ENCODE measurements around the gene RPS6KA2. TPM values are rescaled to one million over a fixed set of nuclear protein-coding genes. Genes with fewer than 3 reads are reported as not detected.

Gene RPS6KA2
- polyA plus RNA-seq, 5 donors = 38.9 to 52.0 (median 42.5) TPM

DNA sequence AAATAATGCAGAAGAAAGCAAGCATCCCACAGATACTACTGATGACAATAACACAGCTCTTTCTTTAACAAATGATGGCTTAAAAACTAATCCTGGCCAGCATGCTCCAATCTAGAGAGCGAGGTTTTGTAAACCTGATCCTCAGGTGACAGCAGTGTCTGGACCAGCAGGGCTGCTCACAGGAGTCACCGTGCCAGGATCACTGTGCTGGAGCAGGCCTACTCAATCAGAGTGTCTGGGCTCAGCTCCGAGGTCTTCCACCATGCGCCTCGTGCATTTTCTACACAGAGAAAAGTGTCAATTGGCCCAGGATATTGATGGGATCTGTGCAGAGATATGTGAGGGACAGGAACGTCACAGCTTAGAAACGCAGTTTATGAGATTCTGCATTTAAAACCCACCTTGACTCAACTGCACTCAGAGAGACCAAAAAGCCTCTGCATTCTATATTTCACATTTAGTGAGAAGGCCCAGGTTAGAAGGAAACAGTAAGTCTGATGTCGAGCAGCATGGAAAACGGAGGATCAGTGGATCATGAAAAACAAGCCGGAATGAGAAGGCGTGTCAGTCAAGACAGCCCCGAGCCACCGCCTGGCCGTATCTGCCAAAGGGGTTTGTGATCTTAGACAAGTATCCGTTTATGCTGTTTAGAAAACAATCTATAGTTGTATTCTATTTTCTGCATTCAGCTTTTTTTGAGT lies 48.4 kb downstream of the RPS6KA2 start:
- no peak for DNase-seq

DNA sequence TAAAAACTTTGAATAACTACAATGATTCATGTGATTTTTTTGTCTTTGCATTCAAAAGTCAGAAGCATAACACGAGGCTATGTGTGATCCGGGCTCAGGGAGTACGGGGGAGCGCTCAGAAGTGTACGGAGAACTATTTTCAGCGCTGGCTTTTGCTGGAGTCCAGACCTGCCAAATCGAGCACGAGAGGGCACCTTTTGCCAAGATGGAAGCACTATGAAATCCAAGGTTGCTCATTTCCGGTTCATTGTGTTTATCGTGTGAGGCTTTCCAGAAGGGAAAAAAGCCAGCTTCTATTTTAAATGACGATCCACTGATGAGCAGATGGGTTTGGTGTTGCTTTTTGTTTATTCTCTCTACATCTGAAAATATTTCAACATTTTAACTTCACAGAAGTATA lies 51.8 kb downstream of the RPS6KA2 start:
- DNase-seq = no peak

DNA sequence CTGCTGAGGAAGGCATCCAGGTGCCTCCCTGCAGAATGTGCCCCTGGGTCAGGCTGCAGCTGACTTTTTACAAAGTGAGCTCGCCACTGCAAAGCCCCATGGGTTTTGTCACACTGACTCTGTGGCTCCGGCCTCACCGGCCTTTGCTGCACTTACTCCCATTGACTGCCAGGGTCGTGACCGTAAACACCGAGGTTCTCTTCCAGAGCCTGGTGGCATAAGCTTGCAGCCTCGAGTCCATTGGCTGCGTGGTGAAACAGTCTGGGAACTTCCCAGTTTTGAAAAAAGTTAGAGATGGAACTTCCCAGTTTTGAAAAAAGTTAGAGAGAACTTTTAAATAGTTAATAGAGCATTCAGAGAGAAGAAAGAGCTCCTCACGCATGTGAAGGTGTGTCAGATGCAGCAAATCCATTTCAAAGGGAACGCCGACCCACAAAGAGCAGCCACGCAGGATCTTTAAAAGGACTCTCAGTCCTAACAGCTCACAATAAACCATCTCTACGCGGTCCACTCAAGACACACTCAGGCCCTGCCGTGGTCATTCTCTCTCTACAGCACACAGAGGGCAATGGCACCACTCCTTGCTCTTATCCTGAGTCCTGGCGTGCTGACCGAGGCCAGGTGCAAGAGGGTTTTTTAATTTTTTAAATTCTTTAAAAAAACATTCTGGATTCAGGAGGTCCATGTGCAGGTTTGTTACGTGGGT lies 53.4 kb downstream of the RPS6KA2 start:
- no peak for DNase-seq

DNA sequence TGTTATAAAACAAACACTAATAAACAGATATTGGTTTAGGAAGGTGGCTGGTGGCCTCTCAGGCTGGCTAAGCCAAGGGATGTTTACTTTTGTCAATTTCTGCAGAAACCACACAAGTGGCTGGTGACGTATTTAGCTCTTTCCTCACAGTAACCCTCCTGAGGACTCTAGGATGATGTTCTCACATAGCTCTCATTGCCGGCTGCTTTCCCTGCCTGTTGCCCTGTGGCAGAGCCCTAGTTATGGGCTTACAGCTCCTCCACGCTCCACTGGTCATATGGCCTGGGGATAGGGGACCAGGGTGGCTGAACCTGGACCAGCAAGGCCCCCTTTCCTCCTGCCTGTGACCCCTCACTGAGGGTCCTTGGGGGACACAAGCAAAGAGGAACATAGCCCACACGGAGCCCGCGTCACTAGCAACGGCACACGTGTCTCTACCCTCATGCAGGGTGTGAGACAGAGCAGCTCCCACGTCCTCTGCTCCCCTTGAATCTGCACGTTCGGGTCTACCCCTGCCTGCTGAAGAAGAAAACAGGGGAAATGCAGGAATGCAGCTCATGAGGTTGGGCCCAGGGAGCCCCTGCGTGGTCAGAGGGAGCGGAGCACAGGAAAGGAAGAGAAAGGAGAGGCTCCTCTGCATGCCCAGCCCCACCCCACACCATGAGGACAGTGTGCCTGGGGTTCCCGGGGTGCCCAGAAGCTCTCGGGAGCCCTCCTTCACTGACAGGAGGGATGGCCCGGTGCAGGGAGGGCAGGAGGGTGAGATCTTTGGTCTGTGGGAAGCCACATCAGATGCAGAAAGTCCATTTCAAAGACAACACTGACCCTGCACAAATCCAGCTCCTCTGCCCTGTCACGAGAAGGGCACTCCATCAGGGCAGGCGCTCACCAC lies 54.4 kb downstream of the RPS6KA2 start:
- DNase-seq = peak; percentile 46 to 49

DNA sequence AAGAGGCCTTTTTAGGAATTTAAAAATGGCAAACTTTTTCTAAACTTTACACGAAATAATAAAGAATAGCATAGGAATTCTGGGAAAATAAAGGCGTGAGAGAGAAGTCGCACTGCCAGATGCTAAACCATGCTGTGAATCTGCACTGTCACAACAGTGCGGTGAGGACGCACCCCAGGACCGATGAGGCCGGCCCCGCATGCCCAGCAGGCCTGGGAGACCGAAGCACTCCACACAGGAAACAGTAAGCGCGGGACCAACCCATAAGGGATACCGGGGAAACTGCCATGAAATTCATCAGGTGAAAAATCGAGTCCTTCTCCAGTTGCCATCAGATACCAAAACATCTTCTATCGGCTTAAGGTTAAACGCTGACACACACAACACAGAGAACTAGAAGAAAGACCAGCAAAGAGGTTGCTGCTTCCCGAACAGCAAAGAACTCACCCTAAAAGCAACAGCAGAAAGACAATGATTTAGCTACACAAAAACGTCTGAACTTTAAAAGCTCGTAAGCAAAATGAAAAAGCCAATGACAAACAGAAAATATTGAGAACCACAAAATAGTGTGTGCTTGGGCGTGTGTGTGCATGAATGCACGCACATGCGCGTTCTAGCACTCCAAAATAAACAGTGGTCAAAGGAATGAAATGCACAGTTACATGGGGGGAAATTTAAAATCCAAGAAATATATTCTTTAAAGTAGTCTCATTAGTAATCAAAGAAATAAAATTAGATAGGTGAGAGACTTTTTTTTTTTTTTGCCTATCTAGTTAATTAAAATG lies 55.9 kb downstream of the RPS6KA2 start:
- DNase-seq = no peak

- DNase-seq = no peak
Measured at GRCh38 chr6:166569206-166569605, 57.8 kb downstream of the RPS6KA2 start.

- no peak for DNase-seq
Measured at GRCh38 chr6:166567813-166568212, 59.2 kb downstream of the RPS6KA2 start.

DNA sequence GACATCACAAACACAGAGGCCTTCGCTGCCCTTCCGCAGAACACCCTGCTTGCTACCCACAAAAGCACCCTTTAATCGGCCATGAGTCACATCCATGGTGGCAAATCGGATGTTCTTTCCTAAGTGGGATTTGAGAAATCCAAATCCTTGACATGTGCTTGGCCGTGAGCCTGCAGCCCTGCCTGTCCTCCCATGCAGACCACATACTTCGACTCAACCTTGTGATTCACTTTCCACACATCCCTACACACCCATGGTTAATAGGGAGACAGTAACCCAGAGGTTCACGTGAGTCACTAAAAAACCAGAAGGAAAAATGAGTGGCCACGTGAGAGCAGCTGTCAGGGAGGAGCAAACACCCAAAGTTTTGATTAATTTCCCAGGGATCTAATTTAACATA lies 59.9 kb downstream of the RPS6KA2 start:
- DNase-seq = no peak

DNA sequence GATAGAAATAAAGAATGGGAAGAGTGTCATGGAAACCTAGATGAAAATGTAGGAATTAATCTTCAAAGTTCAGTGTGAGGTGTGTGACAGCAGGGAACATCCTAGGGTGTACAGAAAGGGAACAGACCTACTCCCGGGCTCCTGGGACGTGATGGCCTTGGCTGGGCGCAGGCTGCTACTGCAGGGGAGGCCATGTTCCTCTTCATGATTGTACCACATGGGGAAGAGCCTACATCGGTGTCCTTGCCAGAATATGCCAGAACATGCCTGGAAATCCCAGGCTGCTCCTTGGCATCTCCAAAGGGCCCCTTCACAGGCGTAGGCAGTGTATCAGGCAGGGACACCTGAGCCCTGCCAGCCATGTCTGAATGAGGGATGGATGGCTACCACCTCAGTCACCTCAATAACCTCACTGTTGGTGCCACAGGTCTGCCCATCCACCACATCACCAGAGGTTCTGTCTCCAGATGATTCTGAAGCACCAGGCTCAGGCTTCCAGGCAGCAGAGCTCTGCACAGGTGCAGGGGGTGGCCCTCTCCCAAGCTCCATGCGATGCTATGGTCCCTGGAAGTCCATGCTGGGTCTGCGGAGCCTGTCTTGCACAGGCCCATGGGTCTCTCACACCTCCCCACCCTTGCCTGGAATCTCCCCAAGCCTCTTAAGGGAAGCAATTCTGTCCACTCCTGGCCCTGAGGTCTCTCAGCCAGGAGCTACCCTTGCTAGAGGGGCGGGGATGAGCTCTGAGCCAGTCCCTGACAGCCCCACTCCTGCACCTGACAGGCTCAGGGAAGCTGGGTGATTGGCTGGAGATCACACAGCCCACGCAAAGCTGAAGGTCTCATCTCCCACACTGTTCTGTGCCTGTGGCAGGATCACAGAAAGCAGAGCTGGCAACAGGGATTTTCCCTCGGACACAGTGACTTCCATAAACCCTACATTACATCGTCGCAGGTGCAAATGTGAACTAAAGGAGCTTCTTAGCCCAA lies 60.7 kb downstream of the RPS6KA2 start:
- no peak for DNase-seq

- no peak for DNase-seq
Measured at GRCh38 chr6:166565084-166565967, 61.7 kb downstream of the RPS6KA2 start.

DNA sequence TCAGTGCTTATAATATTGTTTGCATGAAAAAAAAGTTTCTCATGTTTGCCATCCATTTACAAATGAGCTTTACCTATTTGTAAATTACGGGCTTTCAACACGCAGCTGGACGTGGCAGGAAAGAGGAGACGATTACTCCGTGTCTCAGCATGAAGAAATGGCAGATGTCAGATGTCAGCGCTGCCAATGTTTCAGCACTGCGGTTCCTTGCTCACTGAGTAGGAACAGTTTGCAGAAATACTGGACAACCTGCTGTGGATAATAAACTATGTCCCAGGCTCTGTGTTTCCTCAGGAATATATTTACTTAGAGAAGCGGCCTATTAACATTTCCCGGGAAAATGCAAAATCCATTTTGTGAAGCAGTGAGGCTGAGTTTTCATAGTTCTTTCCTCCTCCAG lies 63.2 kb downstream of the RPS6KA2 start:
- no peak for DNase-seq

DNA sequence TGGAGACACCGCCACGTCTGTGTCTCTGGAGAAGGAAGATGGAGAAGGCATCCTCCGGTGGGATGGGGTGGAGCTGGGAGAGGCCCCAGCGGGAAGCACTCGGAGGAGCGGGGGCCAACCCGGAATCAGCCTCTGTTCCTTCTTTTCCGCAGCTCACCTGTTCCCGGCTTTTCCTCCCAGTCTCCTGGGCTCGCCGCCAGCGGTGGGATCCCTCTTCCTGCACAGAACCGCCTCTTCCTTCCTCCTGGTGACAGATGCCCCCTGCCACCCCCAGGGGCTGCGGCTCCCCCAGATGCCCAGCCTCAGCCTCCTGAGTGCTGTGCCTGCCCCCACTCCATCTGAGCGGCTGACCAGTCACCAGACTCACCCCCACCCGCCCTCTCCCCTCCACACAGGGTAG lies 63.9 kb downstream of the RPS6KA2 start:
- DNase-seq = no peak

- DNase-seq = no peak
Measured at GRCh38 chr6:166562726-166563125, 64.3 kb downstream of the RPS6KA2 start.

GRCh38 chr6:166561771-166562359 lies 65.2 kb downstream of the RPS6KA2 start:
- no peak for DNase-seq

GRCh38 chr6:166560222-166560621 lies 66.8 kb downstream of the RPS6KA2 start:
- no peak for DNase-seq

- no peak for DNase-seq
Measured at GRCh38 chr6:166559662-166560061, 67.4 kb downstream of the RPS6KA2 start.

DNA sequence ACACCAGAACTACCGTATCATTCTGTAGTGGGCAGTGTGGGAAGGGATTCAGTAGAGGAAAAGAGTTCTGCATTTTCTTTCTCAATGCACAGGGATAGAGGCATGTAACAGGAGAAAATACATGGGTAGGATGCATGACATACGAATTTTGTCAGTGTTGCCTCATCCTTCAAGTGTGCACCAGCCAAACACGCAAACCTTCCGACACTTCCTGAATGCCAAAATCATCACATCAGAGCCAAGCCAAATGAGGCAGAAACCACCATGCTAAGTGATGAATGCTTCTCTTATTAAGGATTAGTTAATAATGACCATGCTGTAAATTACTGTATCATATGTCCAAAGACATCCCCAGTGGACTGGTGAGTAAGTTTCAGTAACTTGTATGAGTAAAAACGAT lies 67.8 kb downstream of the RPS6KA2 start:
- no peak for DNase-seq

- no peak for DNase-seq
Measured at GRCh38 chr6:166558156-166559005, 68.7 kb downstream of the RPS6KA2 start.
